ENCODE results near the gene ELMO1. TPM values are rescaled to one million over a fixed set of nuclear protein-coding genes. Genes with fewer than 3 reads are reported as not detected.

ELMO1 gene
- total and polyA plus RNA-seq, 2 experiments from 2014 or later: 6.5 to 24.9 TPM

DNA sequence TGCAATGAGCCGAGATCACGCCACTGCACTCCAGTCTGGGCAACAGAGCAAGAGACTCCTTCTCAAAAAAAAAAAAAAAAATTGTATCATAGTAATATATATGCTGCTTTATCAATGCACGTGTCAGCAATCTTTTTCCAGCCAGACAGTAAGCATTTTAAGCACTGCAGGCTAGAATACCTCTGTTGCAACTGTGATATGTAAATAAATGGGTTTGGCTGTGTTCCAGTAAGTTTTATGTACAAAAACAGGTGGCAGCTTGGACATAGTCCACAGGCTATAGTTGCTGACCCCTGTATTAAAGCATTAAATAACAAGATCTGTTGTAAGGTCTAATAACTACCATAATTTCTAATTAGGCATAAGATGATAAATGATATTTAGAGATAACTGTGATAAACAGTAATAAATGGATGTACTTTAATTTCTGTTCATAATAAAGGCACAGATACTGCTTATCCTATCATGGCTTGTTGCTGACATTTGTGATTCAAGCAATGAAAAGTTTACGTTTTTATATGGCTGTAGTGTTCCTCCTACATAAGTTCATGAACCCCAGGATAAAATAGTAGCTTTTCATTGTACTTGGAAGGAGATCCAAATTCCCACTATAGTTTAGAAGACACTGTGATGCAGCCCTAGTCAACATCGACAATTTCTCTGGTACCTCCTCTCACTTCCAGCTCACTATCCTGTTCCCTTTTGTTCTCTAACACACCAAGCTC is 161.4 kb downstream of the ELMO1 start:
- ATAC-seq: no peak
- Histone ChIP-seq H3K36me3 (ENCODE audit: insufficient read depth) (no peaks in the 10 kb centered on the region), H3F3A (replicated peaks; ENCODE audit: low read depth) (no peaks in the 10 kb centered on the region), H3K4me2 (no peak overlapping the region), H3K9me2 (ENCODE audit: insufficient read depth) (peaks cover 3% of the 10 kb centered on the region; the same call in 1 of the 2 replicates), H4K20me1 (replicated peaks; ENCODE audit: insufficient read depth) (no peaks in the 10 kb centered on the region), H3K27ac (ENCODE audit: low read depth) (no peak overlapping the region), H3K4me1 (ENCODE audit: insufficient read depth) (no peaks in the 10 kb centered on the region), H3K79me2 (replicated peaks; ENCODE audit: insufficient read depth) (no peaks in the 10 kb centered on the region), H3K27me3 (ENCODE audit: insufficient read depth) (no peaks in the 10 kb centered on the region), H2AFZ (no peak overlapping the region), H3K4me3 (no peak overlapping the region)
- Mint-ChIP-seq H3K4me1 (peaks cover 20% of the 10 kb centered on the region), H3K4me3 (no peak overlapping the region), H3K27me3 (ENCODE audit: insufficient read depth, low read depth, poor library complexity) (peaks cover 2% of the 10 kb centered on the region), H3K36me3 (ENCODE audit: low read depth) (peaks cover 9% of the 10 kb centered on the region), H3K27ac (no peak overlapping the region), H3K9me3 (peaks cover 11% of the 10 kb centered on the region)
- TF ChIP-seq ZNF331 (CRISPR knock-in tag; IDR thresholded peaks at IDR 0.05; ENCODE audit: low read depth) (no peak), EZH2 (IDR thresholded peaks at IDR 0.05; ENCODE audit: low read depth, unreplicated experiment) (no peak), POLR2AphosphoS5 (IDR thresholded peaks at IDR 0.05; ENCODE audit: low read depth) (no peak), JUNB (IDR thresholded peaks at IDR 0.05; ENCODE audit: unreplicated experiment) (no peak), EZH2phosphoT487 (IDR thresholded peaks at IDR 0.05; ENCODE audit: unreplicated experiment) (no peak), NANOG (IDR thresholded peaks at IDR 0.05; ENCODE audit: borderline replicate concordance) (no peak), CREB1 (CRISPR knock-in tag; IDR thresholded peaks at IDR 0.05; ENCODE audit: low read depth) (no peak), ZNF114 (CRISPR knock-in tag; IDR thresholded peaks at IDR 0.05) (no peak), STAT1 (IDR thresholded peaks at IDR 0.05; ENCODE audit: unreplicated experiment) (no peak)
- TF ChIP-seq, protein P1, sequence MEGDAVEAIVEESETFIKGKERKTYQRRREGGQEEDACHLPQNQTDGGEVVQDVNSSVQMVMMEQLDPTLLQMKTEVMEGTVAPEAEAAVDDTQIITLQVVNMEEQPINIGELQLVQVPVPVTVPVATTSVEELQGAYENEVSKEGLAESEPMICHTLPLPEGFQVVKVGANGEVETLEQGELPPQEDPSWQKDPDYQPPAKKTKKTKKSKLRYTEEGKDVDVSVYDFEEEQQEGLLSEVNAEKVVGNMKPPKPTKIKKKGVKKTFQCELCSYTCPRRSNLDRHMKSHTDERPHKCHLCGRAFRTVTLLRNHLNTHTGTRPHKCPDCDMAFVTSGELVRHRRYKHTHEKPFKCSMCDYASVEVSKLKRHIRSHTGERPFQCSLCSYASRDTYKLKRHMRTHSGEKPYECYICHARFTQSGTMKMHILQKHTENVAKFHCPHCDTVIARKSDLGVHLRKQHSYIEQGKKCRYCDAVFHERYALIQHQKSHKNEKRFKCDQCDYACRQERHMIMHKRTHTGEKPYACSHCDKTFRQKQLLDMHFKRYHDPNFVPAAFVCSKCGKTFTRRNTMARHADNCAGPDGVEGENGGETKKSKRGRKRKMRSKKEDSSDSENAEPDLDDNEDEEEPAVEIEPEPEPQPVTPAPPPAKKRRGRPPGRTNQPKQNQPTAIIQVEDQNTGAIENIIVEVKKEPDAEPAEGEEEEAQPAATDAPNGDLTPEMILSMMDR (conservative IDR thresholded peaks at IDR 0.05; ENCODE audit: low read depth in 2 of 2): no peak
- TF ChIP-seq, protein P2, sequence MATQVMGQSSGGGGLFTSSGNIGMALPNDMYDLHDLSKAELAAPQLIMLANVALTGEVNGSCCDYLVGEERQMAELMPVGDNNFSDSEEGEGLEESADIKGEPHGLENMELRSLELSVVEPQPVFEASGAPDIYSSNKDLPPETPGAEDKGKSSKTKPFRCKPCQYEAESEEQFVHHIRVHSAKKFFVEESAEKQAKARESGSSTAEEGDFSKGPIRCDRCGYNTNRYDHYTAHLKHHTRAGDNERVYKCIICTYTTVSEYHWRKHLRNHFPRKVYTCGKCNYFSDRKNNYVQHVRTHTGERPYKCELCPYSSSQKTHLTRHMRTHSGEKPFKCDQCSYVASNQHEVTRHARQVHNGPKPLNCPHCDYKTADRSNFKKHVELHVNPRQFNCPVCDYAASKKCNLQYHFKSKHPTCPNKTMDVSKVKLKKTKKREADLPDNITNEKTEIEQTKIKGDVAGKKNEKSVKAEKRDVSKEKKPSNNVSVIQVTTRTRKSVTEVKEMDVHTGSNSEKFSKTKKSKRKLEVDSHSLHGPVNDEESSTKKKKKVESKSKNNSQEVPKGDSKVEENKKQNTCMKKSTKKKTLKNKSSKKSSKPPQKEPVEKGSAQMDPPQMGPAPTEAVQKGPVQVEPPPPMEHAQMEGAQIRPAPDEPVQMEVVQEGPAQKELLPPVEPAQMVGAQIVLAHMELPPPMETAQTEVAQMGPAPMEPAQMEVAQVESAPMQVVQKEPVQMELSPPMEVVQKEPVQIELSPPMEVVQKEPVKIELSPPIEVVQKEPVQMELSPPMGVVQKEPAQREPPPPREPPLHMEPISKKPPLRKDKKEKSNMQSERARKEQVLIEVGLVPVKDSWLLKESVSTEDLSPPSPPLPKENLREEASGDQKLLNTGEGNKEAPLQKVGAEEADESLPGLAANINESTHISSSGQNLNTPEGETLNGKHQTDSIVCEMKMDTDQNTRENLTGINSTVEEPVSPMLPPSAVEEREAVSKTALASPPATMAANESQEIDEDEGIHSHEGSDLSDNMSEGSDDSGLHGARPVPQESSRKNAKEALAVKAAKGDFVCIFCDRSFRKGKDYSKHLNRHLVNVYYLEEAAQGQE (IDR thresholded peaks at IDR 0.05; ENCODE audit: unreplicated experiment): no peak
- TF ChIP-seq, protein P3, sequence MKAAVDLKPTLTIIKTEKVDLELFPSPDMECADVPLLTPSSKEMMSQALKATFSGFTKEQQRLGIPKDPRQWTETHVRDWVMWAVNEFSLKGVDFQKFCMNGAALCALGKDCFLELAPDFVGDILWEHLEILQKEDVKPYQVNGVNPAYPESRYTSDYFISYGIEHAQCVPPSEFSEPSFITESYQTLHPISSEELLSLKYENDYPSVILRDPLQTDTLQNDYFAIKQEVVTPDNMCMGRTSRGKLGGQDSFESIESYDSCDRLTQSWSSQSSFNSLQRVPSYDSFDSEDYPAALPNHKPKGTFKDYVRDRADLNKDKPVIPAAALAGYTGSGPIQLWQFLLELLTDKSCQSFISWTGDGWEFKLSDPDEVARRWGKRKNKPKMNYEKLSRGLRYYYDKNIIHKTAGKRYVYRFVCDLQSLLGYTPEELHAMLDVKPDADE (IDR thresholded peaks at IDR 0.05): no peak
- TF ChIP-seq, protein P4, sequence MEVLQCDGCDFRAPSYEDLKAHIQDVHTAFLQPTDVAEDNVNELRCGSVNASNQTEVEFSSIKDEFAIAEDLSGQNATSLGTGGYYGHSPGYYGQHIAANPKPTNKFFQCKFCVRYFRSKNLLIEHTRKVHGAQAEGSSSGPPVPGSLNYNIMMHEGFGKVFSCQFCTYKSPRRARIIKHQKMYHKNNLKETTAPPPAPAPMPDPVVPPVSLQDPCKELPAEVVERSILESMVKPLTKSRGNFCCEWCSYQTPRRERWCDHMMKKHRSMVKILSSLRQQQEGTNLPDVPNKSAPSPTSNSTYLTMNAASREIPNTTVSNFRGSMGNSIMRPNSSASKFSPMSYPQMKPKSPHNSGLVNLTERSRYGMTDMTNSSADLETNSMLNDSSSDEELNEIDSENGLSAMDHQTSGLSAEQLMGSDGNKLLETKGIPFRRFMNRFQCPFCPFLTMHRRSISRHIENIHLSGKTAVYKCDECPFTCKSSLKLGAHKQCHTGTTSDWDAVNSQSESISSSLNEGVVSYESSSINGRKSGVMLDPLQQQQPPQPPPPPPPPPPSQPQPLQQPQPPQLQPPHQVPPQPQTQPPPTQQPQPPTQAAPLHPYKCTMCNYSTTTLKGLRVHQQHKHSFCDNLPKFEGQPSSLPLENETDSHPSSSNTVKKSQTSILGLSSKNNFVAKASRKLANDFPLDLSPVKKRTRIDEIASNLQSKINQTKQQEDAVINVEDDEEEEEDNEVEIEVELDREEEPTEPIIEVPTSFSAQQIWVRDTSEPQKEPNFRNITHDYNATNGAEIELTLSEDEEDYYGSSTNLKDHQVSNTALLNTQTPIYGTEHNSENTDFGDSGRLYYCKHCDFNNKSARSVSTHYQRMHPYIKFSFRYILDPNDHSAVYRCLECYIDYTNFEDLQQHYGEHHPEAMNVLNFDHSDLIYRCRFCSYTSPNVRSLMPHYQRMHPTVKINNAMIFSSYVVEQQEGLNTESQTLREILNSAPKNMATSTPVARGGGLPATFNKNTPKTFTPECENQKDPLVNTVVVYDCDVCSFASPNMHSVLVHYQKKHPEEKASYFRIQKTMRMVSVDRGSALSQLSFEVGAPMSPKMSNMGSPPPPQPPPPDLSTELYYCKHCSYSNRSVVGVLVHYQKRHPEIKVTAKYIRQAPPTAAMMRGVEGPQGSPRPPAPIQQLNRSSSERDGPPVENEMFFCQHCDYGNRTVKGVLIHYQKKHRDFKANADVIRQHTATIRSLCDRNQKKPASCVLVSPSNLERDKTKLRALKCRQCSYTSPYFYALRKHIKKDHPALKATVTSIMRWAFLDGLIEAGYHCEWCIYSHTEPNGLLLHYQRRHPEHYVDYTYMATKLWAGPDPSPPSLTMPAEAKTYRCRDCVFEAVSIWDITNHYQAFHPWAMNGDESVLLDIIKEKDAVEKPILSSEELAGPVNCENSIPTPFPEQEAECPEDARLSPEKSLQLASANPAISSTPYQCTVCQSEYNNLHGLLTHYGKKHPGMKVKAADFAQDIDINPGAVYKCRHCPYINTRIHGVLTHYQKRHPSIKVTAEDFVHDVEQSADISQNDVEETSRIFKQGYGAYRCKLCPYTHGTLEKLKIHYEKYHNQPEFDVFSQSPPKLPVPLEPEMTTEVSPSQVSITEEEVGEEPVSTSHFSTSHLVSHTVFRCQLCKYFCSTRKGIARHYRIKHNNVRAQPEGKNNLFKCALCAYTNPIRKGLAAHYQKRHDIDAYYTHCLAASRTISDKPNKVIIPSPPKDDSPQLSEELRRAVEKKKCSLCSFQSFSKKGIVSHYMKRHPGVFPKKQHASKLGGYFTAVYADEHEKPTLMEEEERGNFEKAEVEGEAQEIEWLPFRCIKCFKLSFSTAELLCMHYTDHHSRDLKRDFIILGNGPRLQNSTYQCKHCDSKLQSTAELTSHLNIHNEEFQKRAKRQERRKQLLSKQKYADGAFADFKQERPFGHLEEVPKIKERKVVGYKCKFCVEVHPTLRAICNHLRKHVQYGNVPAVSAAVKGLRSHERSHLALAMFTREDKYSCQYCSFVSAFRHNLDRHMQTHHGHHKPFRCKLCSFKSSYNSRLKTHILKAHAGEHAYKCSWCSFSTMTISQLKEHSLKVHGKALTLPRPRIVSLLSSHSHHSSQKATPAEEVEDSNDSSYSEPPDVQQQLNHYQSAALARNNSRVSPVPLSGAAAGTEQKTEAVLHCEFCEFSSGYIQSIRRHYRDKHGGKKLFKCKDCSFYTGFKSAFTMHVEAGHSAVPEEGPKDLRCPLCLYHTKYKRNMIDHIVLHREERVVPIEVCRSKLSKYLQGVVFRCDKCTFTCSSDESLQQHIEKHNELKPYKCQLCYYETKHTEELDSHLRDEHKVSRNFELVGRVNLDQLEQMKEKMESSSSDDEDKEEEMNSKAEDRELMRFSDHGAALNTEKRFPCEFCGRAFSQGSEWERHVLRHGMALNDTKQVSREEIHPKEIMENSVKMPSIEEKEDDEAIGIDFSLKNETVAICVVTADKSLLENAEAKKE (CRISPR knock-in tag; IDR thresholded peaks at IDR 0.05): no peak
- DNase-seq (ENCODE audit: low spot score): no peak

All from GM23338 (cell line).